MM.1S (cell line): ENCODE results near the gene STK39.

Experiments
- EZH2 ChIP-seq: fragments of 300-600 bp; sonication (generic); optimal IDR thresholded peaks from 2 replicates; pipeline ENCODE3; 2017; ENCODE audit warnings: low read depth, mild to moderate bottlenecking, antibody characterized with exemption, low read length, mixed read lengths
- EZH2phosphoT487 ChIP-seq: fragments of 300-600 bp; sonication (generic); IDR thresholded peaks from 2 replicates; pipeline ENCODE4 v1.6.1; 2018; ENCODE audit warnings: antibody characterized with exemption, low read length
- TF ChIP-seq, protein P1 (sequence below): fragments of 300-600 bp; sonication (generic); IDR thresholded peaks from 2 replicates; pipeline ENCODE4 v1.5.1; 2016; ENCODE audit warnings: antibody characterized with exemption, low read length, mixed read lengths

DNA sequence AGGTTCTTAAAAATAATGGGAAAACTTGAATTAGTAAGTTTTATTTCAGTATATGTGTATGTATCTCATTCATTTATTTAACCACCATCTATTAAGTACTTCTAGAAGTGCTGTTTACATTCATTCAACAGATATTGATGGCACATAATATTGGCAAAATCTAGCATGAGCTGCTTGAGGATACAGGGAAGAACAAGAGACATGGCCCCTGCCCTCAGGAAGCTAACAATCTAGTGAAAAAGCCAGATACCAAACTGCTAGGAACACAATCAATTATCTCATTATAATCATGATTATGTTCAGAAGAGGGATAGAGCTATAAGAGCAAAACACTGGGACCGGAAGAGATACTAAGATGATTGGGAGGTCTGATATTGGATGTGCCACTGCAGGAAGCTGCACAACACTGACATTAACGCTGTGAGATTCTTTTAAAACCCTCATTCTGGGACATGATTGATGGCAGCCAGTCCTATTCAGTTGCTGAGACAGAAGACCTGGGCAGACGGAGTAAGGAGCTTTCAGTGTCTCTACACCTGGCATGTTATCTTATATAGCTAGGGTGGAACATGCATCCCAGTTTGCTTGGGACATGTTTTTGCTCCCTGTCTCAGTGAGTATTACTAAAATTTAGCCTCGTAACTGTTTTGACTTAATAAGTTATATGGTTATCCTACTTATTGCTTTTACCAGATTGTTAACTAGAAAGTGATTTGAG, 314.1 kb downstream of the STK39 start:
- TF ChIP-seq, protein P1, sequence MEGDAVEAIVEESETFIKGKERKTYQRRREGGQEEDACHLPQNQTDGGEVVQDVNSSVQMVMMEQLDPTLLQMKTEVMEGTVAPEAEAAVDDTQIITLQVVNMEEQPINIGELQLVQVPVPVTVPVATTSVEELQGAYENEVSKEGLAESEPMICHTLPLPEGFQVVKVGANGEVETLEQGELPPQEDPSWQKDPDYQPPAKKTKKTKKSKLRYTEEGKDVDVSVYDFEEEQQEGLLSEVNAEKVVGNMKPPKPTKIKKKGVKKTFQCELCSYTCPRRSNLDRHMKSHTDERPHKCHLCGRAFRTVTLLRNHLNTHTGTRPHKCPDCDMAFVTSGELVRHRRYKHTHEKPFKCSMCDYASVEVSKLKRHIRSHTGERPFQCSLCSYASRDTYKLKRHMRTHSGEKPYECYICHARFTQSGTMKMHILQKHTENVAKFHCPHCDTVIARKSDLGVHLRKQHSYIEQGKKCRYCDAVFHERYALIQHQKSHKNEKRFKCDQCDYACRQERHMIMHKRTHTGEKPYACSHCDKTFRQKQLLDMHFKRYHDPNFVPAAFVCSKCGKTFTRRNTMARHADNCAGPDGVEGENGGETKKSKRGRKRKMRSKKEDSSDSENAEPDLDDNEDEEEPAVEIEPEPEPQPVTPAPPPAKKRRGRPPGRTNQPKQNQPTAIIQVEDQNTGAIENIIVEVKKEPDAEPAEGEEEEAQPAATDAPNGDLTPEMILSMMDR = no peak
- no peak for TF ChIP-seq EZH2
- no peak for TF ChIP-seq EZH2phosphoT487
